Amniotic epithelial cell (primary cell): ENCODE data around the gene CDHR3.

ENCODE experiments used
- DNase-seq: peaks from one replicate; pipeline ENCODE4 v3.0.0-alpha.2; 2010; ENCODE audit warnings: low read depth

Gene CDHR3

DNA sequence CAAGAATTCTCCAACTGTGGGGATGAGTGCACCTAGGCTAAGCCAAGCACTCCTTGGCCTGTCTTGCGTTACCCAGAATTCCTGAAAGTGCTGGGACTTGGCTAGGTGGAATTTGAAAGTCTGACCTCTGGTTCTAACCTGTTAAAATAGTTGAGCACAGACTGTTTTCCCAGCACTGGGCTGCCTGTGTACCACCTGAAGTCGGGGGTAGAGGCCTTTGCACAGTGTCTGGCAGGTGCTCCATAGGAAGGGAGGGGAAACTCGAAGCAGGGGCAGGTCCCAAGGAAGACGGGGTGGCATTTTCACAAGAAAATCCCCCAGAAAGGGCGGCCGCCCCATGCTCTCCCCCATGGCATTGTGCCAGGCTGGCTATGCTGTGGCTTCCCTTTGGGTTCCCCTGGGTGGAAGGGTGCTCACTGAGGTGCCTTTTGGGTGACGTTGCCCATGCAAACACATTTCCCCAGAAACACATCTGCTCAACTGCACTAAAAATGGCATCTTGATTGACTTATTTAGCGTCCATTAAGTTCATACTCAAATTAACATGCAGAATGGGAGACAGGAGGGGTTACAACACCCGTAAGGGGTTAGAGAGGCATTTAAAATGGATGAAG is 86.2 kb downstream of the CDHR3 start:
- DNase-seq = no peak

- peak; percentile 91 for DNase-seq
Measured at GRCh38 chr7:106050002-106050745, 87.1 kb downstream of the CDHR3 start.

GRCh38 chr7:106050746-106051117 is 87.7 kb downstream of the CDHR3 start:
- DNase-seq = peak; percentile 77

DNA sequence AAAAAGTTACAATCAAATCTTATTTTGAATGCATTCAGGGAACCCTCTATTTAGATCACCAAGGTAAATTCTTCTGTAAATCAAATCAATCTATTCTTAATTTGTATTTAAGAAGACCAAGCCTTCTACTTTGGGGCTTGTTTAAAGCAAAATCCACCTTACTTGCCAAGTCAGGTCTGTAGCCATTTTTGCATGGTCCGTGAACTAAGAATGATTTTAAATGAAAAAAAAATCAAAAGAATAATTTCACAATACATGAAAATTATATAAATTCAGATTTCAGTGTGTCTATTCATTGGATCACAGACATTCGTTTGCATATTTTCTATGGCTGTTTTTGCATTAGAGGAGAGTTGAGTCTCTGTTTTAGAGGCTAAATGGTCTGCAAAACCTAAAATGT is 89.6 kb downstream of the CDHR3 start:
- DNase-seq = no peak

- DNase-seq = no peak
Measured at GRCh38 chr7:106053109-106053508, 90.0 kb downstream of the CDHR3 start.

GRCh38 chr7:106054156-106054910 is 91.3 kb downstream of the CDHR3 start:
- no peak for DNase-seq

GRCh38 chr7:106054971-106055532 is 92.0 kb downstream of the CDHR3 start:
- DNase-seq = no peak

- DNase-seq = peak; percentile 62
Measured at GRCh38 chr7:106056513-106057203, 93.6 kb downstream of the CDHR3 start.

GRCh38 chr7:106057204-106057961 is 94.3 kb downstream of the CDHR3 start:
- DNase-seq = no peak

DNA sequence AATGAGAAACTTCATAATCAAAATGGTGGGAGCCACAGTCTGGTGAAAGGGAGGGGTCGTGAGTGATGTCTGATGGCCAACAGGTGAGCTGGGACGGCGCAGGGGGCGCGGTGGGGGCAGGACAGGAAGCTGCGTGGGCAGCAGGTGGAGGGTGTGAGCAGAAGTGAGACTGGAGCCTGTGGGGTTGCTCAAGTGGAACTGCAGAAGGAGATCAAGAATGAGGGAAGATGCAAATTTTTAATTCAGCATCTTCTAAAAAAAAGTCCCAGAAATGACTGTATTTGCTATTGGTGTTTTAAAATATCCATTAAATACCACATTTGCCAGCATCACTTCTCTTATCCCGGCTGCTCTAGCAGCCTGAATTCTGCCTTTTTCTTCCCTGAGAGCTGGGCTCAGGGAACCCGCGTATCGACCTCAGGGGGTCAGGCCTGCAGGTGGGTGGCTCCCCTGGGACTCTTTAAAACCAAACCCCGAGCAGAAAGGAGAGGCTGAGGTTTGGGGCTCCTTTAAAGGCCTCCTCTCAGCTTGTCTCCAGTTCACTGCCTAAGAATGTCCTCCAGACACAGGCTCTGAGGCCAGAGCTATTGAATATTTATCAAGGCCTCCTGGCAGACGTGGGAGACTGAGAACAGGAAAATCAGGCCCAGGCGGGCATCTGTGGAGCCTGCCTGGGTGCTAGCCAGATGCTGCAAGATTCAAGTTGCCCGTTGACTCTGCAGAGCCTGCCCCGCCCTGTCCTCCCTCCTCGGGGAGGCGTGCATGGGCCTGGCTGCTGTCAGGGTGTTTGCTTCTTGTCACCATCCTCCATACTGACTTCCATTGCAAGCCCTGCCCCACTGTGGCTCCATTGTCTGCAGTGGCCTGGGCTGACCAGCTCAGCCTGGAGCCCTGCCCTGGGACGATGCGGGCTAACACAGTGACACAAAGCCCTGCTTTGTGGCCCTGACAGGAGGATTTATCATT is 95.2 kb downstream of the CDHR3 start:
- no peak for DNase-seq

DNA sequence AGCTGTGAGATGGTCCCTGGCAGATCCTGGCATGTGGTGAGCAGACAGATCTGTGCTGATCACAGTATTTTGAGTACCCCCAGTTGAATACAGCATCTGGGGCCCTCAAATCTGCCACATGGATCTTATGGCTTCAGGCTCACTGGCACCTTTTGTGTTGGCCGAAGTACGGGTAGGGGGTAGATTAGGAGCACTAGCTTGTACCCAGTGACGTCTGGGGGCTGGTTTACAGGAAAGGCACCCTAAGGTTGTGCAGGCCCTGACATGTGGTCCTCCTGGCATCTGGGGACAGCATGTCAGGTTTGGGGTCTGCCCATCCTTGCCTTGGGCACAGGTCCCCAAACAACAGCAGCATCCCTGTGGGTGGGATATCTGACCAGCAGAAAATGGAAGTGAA is 95.9 kb downstream of the CDHR3 start:
- DNase-seq = no peak

DNA sequence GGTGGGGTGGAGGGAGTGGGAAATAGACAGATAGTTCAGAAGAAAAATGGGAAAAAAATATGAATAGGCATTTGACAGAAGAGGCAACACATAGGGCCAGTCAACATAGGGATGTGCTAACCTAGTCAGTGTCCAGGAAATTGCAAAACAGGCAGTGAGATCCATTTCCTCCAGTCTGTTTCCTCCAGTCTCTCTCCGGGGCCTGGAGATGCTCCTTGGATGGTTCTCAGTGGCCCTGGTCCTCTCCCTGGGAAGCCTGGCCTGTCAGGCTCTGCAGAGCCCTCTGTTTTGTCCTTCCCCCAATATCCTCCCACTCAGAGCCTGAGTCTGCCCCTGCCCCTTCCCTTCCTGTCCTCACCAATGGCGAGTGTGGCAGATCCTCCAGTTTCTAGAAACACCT is 96.5 kb downstream of the CDHR3 start:
- no peak for DNase-seq

DNA sequence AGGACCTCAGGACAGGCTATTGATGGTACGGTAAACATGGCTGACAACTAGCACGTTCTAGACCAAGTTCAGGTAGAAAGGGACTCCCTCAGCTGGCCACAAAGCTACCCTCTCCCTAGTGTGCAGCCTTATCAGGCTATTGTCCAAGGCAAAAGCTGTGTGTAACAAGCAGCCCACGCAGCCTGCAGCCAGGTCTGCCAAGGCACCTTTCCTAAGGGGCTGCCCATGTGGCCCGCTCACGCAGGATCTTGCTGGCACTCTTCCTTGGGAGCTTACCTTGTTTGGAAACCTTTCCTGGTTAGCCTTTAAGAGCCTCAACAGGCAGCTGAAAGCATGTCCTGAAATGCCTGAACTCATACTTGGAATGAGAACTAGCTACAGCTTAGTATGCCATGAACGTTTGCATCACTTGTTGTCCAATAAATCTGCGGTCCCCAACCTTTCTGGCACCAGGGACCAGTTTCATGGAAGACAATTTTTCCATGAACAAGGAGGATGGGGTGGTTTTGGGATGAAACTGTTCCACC is 97.4 kb downstream of the CDHR3 start:
- DNase-seq = no peak

DNA sequence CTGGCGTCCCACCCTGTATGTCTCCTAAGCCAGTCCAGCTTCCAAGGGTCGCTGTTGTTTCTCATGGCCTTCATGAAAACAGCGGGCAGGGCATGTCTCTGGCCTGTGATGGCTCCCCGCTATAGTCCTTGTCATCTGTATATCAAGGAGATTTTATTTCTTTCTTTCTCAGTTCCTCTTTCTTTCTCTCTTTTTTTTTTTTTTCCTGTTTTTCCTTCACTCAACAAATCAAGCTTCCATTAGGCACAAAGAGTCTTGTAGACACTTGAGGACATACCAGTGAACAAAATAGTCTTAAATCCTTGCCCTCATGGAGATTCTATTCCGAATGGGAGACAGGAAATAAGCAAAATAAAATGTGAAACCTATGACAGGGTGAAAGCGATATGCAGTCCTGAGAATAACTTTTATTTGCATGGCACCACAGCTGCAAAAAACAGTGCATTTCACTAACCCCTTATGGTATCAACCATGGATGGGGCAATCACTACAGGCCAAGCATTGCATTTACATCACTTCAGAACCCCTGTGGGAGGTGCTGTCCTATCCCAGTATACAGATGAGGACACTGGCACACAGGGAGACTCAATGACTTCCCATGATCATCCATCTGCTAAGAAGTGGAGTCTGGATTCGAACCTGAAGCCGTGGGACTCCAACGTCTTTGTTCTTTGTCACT is 98.4 kb downstream of the CDHR3 start:
- no peak for DNase-seq

DNA sequence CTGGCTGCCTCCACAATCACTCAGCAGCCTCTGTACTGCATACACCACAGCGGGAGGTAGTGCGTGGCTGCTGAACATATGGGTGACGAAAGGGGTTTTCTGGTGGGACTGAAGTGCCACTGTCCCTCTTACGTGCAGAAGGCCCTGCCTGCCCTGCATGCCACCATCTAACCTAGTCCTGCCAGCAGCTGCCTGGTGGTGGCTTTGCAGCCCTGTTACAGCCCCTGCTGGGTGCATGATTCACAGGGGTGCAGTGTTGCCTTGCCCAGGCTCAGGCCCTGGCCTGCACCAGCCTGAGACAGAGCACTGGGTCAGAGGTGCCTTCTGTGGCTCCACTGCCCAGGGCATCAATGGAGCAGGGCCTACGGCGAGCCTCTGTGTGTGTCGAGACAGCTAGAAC is 98.9 kb downstream of the CDHR3 start:
- no peak for DNase-seq

DNA sequence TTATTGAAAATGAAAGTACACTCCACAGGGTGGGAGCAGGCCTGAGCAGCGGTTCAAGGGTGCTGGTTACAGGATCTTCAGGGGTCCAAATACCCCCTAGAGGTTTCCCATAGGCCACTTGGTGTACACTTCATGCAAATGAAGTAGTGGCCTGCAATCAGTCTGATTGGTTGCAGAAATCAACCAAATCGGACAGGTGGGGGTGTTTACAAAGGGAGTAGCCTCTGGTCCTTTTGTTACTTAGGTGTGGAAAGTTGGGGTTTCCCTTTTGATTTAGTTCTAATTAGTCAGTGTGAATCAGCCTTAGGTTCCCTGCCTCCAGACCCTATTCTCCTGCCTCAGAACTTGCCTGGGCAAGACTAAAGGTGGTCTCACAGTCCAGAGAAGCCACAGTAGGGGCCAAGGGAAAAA is 99.5 kb downstream of the CDHR3 start:
- no peak for DNase-seq

DNA sequence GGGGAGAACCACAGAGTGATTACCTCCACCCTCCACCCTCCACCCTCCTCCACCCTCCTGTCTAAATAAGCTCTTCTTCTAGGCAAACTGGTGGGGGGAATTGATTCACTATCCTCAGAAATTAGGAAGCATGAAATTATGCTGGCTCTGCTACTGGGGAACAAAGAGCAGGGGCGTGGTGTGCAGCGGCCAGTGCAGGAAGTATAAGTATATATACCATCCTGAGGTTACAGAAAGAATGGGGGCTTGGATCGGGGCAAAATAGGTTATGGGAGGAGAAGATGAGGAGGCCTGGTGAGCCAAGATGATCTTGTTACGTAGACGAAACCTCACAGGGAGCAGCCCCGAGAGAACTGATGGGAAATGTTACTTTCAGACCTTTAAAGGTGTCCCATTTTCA is 100.0 kb downstream of the CDHR3 start:
- DNase-seq = no peak

GRCh38 chr7:106063692-106064091 is 100.6 kb downstream of the CDHR3 start:
- DNase-seq = no peak

GRCh38 chr7:106064316-106064715 is 101.3 kb downstream of the CDHR3 start:
- no peak for DNase-seq
